GM12873 (cell line): ENCODE results near the gene TGM4.

ENCODE experiments used
- TF ChIP-seq, protein P1 (sequence below): IDR thresholded peaks from 2 replicates; pipeline ENCODE4 v1.5.1; 2012; ENCODE audit warnings: low read depth, mild to moderate bottlenecking, moderate library complexity, low read length, control low read depth; ENCODE audit not compliant: insufficient read depth; ENCODE audit errors: missing control alignments

The TGM4 gene

DNA sequence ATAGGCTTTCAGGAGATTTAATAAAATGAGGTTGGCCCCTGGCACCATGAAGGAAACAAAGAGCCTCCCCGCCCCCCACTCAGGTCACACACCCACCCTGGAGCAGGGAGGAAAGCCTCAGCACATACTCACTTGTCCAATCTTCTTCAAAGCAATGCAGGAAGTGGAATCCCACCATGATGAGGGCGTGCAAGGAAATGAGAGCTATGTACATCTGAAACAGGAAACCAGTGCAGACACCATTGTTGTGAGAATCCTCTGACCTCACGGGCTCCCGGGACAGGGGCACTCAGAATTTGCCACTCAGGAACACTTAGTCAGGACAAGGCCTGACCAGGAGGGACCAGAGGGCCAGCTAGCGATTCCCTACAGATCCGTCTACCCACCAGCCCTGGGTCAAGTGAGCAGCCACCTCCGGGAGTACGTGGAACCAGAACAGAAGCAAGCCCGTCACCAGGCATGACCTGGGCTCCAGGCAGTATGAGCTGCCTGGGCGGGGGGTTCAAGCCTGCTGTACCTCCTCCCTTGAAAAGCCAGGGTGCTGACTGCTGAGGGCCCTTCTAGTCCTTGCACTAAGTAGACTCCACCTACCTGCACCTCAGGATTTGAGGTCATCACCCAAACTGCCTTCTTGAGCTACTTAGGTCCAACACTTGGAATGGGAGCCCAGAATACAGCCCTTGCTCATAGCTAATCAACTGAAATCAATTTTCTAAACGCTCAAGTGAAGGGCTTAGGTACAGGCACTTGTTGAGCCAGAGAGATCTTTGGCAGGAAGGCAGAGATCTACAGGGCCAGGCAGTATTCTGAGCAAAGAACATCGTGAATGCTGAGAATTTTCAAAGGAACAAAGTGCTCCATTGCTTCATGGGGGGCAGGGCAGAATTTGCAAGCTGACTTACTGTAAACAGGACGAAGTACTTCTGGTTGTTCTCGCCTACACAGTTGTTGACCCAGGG is 58.9 kb downstream of the TGM4 start:
- TF ChIP-seq, protein P1, sequence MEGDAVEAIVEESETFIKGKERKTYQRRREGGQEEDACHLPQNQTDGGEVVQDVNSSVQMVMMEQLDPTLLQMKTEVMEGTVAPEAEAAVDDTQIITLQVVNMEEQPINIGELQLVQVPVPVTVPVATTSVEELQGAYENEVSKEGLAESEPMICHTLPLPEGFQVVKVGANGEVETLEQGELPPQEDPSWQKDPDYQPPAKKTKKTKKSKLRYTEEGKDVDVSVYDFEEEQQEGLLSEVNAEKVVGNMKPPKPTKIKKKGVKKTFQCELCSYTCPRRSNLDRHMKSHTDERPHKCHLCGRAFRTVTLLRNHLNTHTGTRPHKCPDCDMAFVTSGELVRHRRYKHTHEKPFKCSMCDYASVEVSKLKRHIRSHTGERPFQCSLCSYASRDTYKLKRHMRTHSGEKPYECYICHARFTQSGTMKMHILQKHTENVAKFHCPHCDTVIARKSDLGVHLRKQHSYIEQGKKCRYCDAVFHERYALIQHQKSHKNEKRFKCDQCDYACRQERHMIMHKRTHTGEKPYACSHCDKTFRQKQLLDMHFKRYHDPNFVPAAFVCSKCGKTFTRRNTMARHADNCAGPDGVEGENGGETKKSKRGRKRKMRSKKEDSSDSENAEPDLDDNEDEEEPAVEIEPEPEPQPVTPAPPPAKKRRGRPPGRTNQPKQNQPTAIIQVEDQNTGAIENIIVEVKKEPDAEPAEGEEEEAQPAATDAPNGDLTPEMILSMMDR = no peak

DNA sequence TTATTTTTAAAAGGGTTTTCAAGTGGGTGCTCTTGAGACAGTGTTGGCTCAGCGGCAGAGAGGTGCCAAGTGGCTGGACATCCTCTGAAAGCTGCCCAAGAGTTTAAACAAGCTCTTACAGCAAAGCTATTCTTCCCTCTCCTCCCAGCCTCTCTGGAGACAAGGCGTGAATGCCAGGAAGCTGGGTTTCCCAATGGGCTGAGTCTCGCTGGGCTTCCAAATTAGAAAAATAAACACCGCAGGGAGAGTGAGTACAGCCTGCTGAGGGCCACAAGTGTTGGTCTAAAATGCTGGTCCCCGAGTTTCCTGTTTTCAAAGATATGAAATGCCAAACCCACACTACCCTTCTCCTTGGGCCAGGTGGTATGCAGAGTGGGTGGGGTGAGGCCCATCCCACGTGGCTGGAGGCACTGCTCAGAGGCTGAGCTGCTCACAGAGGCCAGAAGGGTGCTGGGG is 65.2 kb downstream of the TGM4 start:
- TF ChIP-seq, protein P1 = no peak

DNA sequence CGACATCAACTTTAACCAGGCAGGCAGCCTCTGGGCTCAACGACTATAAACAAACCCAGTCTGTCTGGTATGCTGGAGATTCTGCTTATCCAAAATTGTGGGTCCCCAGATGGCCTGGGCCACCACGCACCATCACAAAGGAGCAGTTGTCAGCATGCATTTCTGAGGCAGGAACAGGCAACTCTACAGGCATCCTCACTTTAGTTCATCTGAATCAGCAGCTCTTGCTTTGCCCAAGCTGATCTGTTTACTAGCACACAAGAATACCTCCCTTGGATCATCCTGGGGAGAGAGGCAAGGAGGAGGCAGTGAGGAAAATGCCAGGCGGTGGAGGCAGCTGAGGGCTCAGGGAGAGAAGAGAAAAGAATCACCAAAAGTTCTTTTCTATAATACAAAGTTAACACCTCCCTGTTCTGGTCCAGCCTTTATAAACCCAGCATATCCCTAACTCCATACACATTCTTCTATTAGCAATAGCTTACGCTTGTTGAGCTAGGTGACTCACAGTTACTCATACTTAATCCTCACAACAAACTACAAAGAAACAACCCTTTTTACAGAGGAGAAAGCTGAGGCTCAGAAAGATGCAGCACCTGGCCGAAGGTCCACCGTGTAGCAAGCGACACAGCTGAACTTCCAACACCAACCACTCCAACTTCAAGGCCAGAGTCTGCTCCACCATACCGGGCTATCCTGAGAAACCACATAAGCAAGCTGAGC is 68.0 kb downstream of the TGM4 start:
- TF ChIP-seq, protein P1 = no peak

DNA sequence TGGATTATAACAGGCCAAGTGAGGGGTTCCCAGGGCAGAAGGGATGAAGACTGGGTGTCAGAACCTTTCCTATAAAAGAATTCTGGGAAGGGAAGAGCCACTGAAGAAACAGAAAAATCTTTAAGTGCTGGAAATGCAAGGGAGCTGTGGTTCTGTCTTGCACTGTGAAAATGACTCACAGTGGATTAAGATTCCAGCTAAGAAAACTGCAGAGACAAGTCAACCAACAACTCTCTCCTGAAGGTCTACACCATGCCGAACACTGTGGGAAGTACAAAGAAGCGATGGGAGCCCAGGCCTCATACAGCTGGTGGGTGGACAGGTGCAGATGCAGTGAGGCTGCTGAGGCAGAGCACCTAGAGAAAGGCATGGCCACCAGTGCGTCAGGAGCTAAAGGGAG is 73.8 kb downstream of the TGM4 start:
- TF ChIP-seq, protein P1 = no peak

DNA sequence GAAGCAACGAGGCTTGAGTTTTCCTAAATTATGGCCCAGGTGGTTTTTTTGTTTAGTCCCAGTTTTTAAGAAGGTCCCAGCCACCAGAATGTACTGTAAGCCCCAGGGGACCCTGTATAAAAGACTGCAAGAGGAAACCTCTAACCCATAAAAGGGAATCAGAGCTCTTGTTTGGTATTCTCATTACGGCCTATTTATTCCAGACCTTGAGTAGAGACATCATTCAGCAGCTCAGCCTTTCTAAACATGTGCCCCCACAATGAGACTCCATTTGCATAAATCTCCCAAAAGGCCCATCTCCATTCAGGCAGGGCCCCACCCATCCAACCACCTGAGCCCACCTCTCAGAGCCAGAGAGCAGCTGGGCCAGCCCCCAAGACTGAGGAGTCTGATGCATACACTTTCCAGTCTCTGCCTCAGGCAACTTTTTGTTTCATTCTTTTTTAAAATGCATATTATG is 75.9 kb downstream of the TGM4 start:
- TF ChIP-seq, protein P1 = no peak

DNA sequence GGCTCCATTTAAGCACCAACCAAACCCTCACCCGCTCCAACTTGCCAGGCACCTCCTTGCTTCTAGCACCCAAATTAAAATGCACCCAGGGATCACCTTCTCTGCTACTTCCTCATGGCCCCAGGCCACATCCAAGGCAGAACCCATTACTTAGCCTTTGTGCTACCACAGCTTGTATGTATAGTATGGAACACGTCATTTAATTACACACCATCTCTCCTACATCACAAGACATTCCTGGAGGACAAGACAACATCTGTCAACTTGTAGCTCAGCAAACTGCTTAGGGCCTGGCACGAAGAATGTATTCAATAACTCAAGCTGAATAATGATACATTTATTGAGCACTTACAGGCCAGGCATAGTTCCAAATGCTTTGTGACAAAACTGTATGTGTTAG is 78.3 kb downstream of the TGM4 start:
- TF ChIP-seq, protein P1 = no peak

DNA sequence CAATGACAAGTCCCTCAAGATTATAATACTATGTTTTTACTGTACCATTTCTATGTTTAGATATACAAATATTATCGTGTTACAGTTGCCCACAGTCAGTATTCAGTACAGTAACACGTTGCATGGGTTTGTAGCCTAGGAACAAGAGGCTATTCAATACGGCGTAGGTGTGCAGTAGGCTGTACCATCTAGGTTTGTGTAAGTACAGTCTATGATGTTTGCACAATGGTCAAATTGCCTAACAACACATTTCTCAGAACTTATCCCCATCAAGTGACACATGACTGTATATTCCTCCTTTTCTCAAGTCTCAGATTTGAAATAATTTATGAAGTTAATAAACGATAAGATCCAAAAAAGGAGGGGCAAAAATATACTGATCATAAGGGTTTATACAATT is 79.9 kb downstream of the TGM4 start:
- TF ChIP-seq, protein P1 = no peak
